HG03521 (cell line): ENCODE data around the gene LAMC2.

Source experiments
- ATAC-seq: cut with Tn5 transposase; IDR thresholded peaks from one replicate; pipeline ENCODE4 v1.9.1; 2021; ENCODE audit warnings: mild to moderate bottlenecking, moderate library complexity; ENCODE audit not compliant: unreplicated experiment

Gene LAMC2

DNA sequence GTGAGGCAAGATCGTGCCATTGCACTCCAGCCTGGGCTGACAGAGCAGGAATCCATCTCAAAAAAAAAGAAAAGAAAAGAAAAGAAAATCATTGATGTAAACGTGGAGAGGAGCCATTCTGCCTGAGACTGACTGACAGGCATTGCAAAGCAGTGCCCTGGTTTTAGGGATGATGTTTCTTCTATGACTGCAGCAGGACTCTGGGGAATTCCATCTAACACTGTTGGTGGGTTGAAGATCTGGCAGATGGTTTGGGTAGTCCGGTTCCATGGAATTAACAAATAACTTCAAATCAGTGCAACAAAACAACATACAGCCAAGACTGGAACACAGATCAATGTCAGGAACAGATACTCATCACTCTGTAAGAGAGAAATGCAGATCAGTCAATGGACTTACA, 17.8 kb upstream of the LAMC2 start:
- no peak for ATAC-seq

DNA sequence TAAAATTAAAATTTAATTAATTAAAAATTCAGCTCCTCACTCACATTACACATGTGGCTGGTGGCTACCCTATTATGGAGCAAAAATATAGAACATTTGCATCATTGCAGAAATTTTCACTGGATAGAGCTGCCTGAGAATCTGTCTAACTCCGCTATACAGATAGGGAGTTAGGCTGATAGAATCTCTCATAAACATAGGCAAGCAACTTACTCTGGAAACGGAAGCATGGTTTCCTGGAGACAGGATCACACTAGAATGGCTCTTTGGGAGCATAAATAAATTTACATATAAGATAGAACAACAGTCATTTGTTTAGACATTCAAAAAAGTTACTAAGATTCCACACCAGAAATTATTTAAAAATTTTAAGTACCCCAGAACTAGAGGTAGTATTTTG, 12.2 kb upstream of the LAMC2 start:
- ATAC-seq: no peak

DNA sequence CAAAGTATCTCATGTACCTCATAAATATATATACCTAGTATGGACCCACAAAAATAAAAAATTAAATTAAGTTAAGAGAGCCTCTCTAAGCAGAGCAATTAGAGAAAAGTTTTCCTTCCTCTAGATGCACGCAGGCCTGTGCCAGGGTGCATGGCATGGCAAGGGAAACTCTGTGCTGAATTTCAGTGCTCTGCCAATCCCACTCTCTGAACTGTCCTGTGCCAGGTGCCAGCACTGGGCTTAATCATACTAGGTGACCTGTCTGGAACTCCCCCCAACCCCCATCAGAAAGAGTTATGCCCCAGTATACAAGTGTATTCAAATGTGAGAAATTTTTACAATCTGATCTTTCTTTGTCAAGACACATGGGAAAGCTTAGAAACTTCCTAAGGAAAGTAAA, 10.4 kb upstream of the LAMC2 start:
- ATAC-seq: no peak

DNA sequence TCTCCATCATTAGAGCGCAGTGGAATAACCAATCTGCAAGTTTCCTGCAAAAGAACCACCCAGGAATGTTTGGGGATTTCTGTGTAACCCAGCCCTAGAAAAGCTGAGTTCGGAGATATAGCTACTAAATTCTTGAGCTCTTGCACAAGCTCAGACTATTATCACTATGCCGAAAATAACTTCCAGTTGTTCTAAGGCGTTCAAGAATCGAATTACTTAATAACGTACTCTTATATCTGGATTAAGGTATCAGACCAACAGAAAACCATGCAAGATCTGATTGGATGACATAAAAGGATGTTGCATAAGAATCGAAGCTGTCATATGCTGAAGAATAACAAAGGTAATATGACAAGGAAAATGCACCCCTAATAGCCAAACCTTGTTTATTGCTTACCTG, 7.5 kb upstream of the LAMC2 start:
- ATAC-seq: no peak

DNA sequence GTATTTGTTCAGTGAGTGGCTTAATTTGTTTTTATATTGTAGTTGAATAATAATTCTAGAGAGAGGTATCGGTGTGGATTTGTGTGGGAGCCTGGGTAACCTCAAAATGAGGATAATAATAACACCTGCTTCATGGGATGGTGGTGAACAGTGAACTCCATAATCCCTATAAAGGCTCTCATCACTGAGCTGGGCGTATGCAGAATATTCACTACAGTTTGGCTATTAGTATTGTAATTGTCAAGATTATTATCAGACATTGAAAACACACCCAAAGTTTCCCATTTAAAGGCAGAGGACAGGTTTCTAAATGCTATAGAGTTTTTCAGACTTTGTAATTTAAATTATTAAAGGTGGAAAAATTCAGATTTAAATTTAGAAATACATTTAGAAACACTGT, 7.0 kb upstream of the LAMC2 start:
- ATAC-seq: no peak

DNA sequence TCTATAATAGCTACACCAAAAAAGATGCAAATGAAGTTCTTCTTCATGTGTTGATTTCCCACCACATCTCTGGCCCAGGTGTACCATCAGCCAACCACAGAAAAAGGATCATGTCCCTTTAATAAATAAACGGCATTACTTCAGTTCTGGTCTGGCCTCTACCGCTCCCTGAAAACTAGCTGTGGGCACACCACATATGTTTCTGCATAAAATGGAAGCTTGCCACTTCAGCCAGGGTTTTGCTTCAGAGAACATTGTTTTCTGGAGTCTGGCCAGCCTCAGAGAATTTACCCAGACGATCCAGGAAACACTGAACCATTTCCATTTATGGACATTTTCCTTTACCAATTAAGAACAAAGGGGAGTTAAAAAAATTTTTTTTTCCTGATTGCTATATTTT, 5.8 kb upstream of the LAMC2 start:
- no peak for ATAC-seq

DNA sequence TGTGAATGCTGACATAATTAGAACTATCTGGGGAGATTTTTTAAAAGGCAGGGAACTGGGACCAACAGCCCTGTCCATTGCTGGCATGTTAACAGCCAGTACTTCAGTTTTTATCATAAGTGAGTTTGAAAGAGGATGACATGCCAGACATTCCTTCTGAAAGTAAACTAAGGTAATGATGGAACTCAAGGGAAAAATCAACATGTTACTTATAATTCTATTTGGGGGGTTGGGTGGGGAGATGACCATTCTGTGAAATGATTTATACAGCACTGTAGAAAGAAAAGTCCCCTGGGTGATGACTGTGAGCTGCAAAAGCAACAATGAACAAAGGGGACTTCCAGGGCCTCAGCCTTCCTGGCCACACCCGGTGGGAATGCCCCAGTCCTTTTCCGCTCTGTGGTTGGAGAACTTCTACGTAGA, 5.4 kb upstream of the LAMC2 start:
- no peak for ATAC-seq

- no peak for ATAC-seq
Observed at GRCh38 chr1:183186841-183187240, 777 bp downstream of the LAMC2 start.

GRCh38 chr1:183188240-183188639, 2.2 kb downstream of the LAMC2 start:
- no peak for ATAC-seq

DNA sequence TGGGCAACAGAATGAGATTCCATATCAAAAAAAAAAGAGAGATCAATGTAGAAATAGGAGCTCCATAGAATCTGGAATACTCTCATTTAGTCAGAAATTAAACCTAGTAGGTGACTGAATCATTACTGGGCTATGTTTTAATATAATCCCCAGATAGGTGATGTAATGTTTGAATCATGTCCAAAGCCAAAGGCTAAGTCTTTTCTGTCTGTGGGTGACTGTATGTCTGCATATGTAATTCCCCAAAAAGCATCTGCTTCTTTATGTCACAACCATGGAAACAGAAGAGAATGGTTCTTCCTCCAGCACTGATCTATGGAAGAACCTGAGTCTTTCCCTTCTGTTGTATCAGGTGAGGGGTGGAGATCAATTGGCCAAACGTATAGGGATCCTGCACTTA, 5.8 kb downstream of the LAMC2 start:
- no peak for ATAC-seq

DNA sequence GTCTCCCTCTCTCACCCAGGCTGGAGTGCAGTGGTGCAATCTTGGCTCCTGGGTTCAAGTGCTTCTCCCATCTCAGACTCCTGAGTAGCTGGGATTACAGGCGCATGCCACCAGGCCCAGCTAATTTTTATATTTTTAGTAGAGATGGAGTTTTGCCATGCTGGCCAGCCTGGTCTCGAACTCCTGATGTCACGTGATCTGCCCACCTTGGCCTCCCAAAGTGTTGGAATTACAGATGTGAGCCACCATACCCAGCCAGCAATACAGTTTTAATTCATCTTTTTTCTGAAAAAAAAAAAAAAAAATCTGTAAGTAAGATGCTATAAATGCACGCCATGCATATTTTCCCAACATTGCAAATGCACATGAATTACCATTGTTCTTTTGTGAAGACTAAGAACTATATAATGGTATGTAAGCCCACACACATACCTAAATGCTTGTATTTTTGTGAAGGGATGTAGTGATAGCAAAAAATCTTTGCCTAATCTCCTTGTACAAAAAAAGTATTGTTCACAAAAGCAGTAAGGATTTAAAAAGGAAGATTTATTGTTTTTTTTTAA, 8.0 kb downstream of the LAMC2 start:
- ATAC-seq: no peak

- peak; percentile 92 for ATAC-seq
Observed at GRCh38 chr1:183194527-183195141, 8.6 kb downstream of the LAMC2 start.

GRCh38 chr1:183195142-183195574, 9.1 kb downstream of the LAMC2 start:
- peak; percentile 32 for ATAC-seq

GRCh38 chr1:183197762-183198161, 11.7 kb downstream of the LAMC2 start:
- no peak for ATAC-seq

- no peak for ATAC-seq
Observed at GRCh38 chr1:183198463-183198862, 12.4 kb downstream of the LAMC2 start.

- no peak for ATAC-seq
Observed at GRCh38 chr1:183199304-183199703, 13.2 kb downstream of the LAMC2 start.

GRCh38 chr1:183200451-183200850, 14.4 kb downstream of the LAMC2 start:
- no peak for ATAC-seq

GRCh38 chr1:183203094-183203493, 17.0 kb downstream of the LAMC2 start:
- ATAC-seq: no peak

DNA sequence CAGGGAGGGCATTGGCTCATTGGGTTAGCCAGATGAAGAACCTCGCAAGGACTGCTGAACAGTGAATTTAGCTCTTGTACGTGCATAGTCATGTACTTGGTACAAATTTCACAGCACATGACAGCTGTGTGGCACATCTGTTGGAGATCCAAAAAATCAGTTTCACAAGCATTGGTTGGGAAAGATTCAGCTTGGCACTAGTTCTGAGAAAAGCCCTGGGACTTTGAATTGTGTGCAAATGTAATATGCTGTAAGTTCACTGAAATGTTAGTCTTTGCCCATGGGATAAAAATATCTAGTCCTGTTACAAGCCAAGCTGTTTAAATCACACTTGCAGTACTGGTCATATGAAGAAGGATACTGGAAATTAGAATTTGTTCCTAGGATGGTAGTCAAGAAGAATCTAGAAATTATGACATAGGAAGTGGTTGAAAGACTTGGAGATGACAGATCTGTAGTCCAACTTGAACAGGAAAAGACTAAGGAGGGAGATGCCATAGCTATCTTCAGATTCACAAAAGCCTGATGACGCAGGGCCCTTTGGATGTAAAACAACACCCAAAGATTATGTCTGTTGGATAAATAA, 19.2 kb downstream of the LAMC2 start:
- ATAC-seq: no peak

GRCh38 chr1:183206538-183207122, 20.6 kb downstream of the LAMC2 start:
- ATAC-seq: no peak

GRCh38 chr1:183209533-183210158, 23.6 kb downstream of the LAMC2 start:
- ATAC-seq: no peak

DNA sequence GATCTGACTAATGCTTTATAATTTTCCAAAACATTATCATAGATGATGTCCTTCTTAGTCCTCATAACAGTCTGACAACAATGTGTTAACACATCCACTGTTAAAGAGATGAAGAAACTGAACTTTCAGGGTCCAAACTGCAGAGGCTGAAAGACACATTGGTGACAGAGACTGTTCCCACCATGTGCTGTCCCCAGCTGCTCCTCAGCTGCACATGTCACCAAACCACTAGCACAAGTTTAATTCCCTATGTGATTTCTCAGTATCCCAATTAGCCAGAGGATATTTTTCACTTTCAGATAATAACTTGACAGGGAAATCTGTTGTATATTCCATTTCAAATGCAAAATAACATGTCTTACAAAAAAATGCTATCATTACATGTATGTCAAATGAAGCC, 24.6 kb downstream of the LAMC2 start:
- ATAC-seq: no peak
